Tibial nerve (tissue), 3 donors: ENCODE data around the gene CYP2E1.

Experiments used
- POLR2A ChIP-seq, 2 donors: fragments of 450-650 bp; IDR thresholded peaks; one replicate each; pipeline ENCODE4 v1.6.1; 2017; ENCODE audit warnings: antibody characterized with exemption in 2 of 2, mild to moderate bottlenecking in 2 of 2, moderate library complexity in 2 of 2
- TF ChIP-seq, protein P1 (sequence below), 5 experiments: fragments of 200-600 bp in 3 of 5; fragments of 450-650 bp in 2 of 5; sonication (generic) in 3 of 5; IDR thresholded peaks; one replicate each; pipeline ENCODE4 v1.5.1; 2016 to 2019; ENCODE audit warnings: antibody characterized with exemption in 5 of 5, mild to moderate bottlenecking in 3 of 5, moderate library complexity in 2 of 5

DNA sequence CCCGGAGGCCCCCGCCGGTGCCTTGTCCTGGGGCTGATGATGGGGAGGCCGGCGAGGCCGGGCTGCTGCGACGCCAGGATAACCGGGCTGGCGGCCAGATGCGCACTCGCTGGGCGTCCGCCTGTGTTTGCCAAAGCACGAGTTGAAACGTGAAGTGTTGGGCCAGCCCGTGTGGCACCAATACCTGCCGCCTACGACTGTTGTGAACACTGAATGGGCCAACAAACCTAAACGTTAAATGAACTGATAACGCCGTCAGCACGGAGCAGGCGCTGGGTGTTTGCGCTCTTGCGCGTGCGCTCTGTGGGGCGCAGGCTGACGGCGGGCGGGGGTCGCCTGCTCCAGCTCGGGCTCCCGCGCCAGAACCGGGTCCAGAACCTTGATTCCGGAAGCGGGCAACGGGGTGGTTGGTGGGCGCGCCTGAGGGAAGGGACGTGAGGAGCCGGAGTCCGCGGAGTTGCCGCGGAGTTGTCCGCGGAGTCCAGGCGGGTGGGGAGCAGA is 658 bp downstream of the CYP2E1 start:
- TF ChIP-seq, protein P1, sequence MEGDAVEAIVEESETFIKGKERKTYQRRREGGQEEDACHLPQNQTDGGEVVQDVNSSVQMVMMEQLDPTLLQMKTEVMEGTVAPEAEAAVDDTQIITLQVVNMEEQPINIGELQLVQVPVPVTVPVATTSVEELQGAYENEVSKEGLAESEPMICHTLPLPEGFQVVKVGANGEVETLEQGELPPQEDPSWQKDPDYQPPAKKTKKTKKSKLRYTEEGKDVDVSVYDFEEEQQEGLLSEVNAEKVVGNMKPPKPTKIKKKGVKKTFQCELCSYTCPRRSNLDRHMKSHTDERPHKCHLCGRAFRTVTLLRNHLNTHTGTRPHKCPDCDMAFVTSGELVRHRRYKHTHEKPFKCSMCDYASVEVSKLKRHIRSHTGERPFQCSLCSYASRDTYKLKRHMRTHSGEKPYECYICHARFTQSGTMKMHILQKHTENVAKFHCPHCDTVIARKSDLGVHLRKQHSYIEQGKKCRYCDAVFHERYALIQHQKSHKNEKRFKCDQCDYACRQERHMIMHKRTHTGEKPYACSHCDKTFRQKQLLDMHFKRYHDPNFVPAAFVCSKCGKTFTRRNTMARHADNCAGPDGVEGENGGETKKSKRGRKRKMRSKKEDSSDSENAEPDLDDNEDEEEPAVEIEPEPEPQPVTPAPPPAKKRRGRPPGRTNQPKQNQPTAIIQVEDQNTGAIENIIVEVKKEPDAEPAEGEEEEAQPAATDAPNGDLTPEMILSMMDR (IDR thresholded peaks at IDR 0.05), result no peak
- no peak for TF ChIP-seq POLR2A (IDR thresholded peaks at IDR 0.05)
